K562 (cell line): ENCODE measurements around the gene GNAZ. TPM values are rescaled to one million over a fixed set of nuclear protein-coding genes. Genes with fewer than 3 reads are reported as not detected.

Experiments used
- ARID1B ChIP-seq: fragments of 450-650 bp; IDR thresholded peaks from 2 replicates; pipeline ENCODE4 v1.6.1; 2016; ENCODE audit warnings: antibody characterized with exemption, mild to moderate bottlenecking, inconsistent platforms
- ATF7 ChIP-seq: fragments of 450-650 bp; IDR thresholded peaks from 2 replicates; pipeline ENCODE4 v1.7.1; 2014; ENCODE audit warnings: mild to moderate bottlenecking, moderate library complexity
- CHCHD3 ChIP-seq: fragments of 250-450 bp; sonication (Bioruptor Pico); IDR thresholded peaks from 2 replicates; pipeline ENCODE4 v2.1.2; 2022; ENCODE audit warnings: mild to moderate bottlenecking
- HNRNPH1 ChIP-seq: fragments of 200-400 bp; formaldehyde crosslinking; optimal IDR thresholded peaks from 2 replicates; pipeline ENCODE3; 2017; ENCODE audit warnings: low read depth, mild to moderate bottlenecking, low read length, moderate library complexity
- IRF2 ChIP-seq: sonication (generic); formaldehyde crosslinking; IDR thresholded peaks from 2 replicates; pipeline ENCODE4 v1.8.1; 2022; ENCODE audit warnings: mild to moderate bottlenecking, missing genetic modification reagents
- MTF1 ChIP-seq: fragments of 250-450 bp; sonication (Bioruptor Pico); IDR thresholded peaks from 2 replicates; pipeline ENCODE4 v1.9.0; 2021; ENCODE audit warnings: moderate library complexity, mild to moderate bottlenecking, inconsistent platforms, borderline replicate concordance
- MYBL2 ChIP-seq, 2 experiments: fragments of 450-650 bp in 1 of 2; sonication (generic) in 1 of 2; formaldehyde crosslinking in 1 of 2; IDR thresholded peaks; 2 replicates each; pipeline versions ENCODE4 v1.6.1 to v1.8.1; 2017 to 2022; ENCODE audit warnings: borderline replicate concordance in 1 of 2, inconsistent platforms in 1 of 2, low read depth in 1 of 2, mild to moderate bottlenecking in 1 of 2, missing genetic modification reagents in 1 of 2, moderate library complexity in 1 of 2
- POLR2A ChIP-seq: fragments of 450-650 bp; conservative IDR thresholded peaks from 2 replicates; pipeline ENCODE4 v1.6.1; 2016
- SNIP1 ChIP-seq: fragments of 450-650 bp; IDR thresholded peaks from 2 replicates; pipeline ENCODE4 v1.7.1; 2017; ENCODE audit warnings: low read depth, mild to moderate bottlenecking
- ZNF511 ChIP-seq: sonication (generic); formaldehyde crosslinking; IDR thresholded peaks from 2 replicates; pipeline ENCODE4 v1.8.0; 2022; ENCODE audit warnings: mild to moderate bottlenecking, missing genetic modification reagents
- ZNF592 ChIP-seq: fragments of 450-650 bp; IDR thresholded peaks from 2 replicates; pipeline ENCODE4 v1.6.1; 2017; ENCODE audit warnings: antibody characterized with exemption, mild to moderate bottlenecking
- ZZZ3 ChIP-seq: fragments of 450-650 bp; IDR thresholded peaks from 2 replicates; pipeline ENCODE4 v1.6.1; 2016; ENCODE audit warnings: antibody characterized with exemption, mild to moderate bottlenecking, moderate library complexity
- polyA plus RNA-seq, 8 experiments: library from polyadenylated mRNA; depleted of rRNA in 4 of 8; stranded (reverse) in 5 of 8; unstranded in 3 of 8; fragments of >200 nt; fragmentation: Nextera tagmentation in 2 of 8; fragmentation: Illumina TruSeq in 1 of 8; extraction: Ambion mirVana in 2 of 8; extraction: Trizol in 1 of 8; gene quantifications; 2 replicates each; pipeline versions ENCODE4 v1.2.1 to v1.2.3, GENCODE V29; 2011 to 2014; ENCODE audit warnings: inconsistent platforms in 1 of 8, missing spikeins in 1 of 8
- total RNA-seq, 7 experiments: library from RNA; depleted of rRNA in 6 of 7; stranded (reverse); fragments of >200 nt in 6 of 7; fragmentation: Illumina TruSeq in 2 of 7; extraction: Trizol in 2 of 7; gene quantifications; 2 replicates each; pipeline versions ENCODE4 v1.2.1 to v1.2.3, GENCODE V29; 2011 to 2021; ENCODE audit warnings: low replicate concordance in 1 of 7
- TF ChIP-seq, protein P1 (sequence below), 3 experiments: IDR thresholded peaks in 2 of 3; conservative IDR thresholded peaks in 1 of 3; 2 replicates each; pipeline ENCODE4 v1.5.1; 2011 to 2012; ENCODE audit warnings: low read length in 3 of 3, mild to moderate bottlenecking in 3 of 3, control low read depth in 2 of 3, improper control_type of control experiment in 1 of 3, inconsistent platforms in 1 of 3, low read depth in 1 of 3, mixed read lengths in 1 of 3, moderate library complexity in 1 of 3; ENCODE audit not compliant: insufficient read depth in 2 of 3

GNAZ gene
- total and polyA plus RNA-seq, 9 of the 15 experiments (the other 6 are each of a cell fraction or from before 2014, with no cell fraction given) = 0.04 to 0.22 (median 0.13) TPM; not detected in 3

- no peak for TF ChIP-seq ZNF592
- no peak for TF ChIP-seq ZNF511 (CRISPR knock-in tag)
- no peak for TF ChIP-seq ZZZ3
- TF ChIP-seq, protein P1, sequence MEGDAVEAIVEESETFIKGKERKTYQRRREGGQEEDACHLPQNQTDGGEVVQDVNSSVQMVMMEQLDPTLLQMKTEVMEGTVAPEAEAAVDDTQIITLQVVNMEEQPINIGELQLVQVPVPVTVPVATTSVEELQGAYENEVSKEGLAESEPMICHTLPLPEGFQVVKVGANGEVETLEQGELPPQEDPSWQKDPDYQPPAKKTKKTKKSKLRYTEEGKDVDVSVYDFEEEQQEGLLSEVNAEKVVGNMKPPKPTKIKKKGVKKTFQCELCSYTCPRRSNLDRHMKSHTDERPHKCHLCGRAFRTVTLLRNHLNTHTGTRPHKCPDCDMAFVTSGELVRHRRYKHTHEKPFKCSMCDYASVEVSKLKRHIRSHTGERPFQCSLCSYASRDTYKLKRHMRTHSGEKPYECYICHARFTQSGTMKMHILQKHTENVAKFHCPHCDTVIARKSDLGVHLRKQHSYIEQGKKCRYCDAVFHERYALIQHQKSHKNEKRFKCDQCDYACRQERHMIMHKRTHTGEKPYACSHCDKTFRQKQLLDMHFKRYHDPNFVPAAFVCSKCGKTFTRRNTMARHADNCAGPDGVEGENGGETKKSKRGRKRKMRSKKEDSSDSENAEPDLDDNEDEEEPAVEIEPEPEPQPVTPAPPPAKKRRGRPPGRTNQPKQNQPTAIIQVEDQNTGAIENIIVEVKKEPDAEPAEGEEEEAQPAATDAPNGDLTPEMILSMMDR (IDR thresholded peaks at IDR 0.05 in 2 of 3, conservative IDR thresholded peaks at IDR 0.05 in 1 of 3; ENCODE audit: insufficient read depth in 2 of 3, low read depth in 1 of 3, low read length in 3 of 3) = 0 out of 6 replicates have a peak, but pooled peaks of 1 of the 3 experiments have one; percentile 8
- no peak for TF ChIP-seq CHCHD3 (CRISPR knock-in tag)
- no peak for TF ChIP-seq ATF7
- no peak for TF ChIP-seq SNIP1
- no peak for TF ChIP-seq MYBL2 (IDR thresholded peaks at IDR 0.05; ENCODE audit: low read depth)
- no peak for TF ChIP-seq MYBL2 (CRISPR knock-in tag; IDR thresholded peaks at IDR 0.05; ENCODE audit: borderline replicate concordance)
- no peak for TF ChIP-seq HNRNPH1
- no peak for TF ChIP-seq POLR2A
- TF ChIP-seq MTF1 = no peak
- no peak for TF ChIP-seq ARID1B
- TF ChIP-seq IRF2 (CRISPR knock-in tag) = no peak
Measured at GRCh38 chr22:23078462-23078787, 8.1 kb downstream of the GNAZ start (continued).
